Progenitor cell of endocrine pancreas (in vitro differentiated cells): Measurements from ENCODE around the gene TMEM147. TPM values are rescaled to one million over a fixed set of nuclear protein-coding genes. Genes with fewer than 3 reads are reported as not detected.

Experiments
- DNase-seq: peaks from one replicate; pipeline ENCODE4 v3.0.0; 2021; ENCODE audit warnings: low spot score; ENCODE audit not compliant: unreplicated experiment
- H3K27ac Mint-ChIP-seq: 2 replicates; pipeline ENCODE4 v1.8.0; 2021; ENCODE audit warnings: mild to moderate bottlenecking, moderate library complexity, mixed read lengths
- H3K27me3 Mint-ChIP-seq: 2 replicates; pipeline ENCODE4 v1.8.0; 2021; ENCODE audit warnings: mixed read lengths
- H3K36me3 Mint-ChIP-seq: 2 replicates; pipeline ENCODE4 v1.8.0; 2022; ENCODE audit warnings: mixed read lengths; ENCODE audit not compliant: insufficient read depth
- H3K4me1 Mint-ChIP-seq: 2 replicates; pipeline ENCODE4 v1.8.0; 2021; ENCODE audit warnings: low read depth, mixed read lengths
- H3K4me3 Mint-ChIP-seq: 2 replicates; pipeline ENCODE4 v1.8.0; 2021; ENCODE audit warnings: low read depth, mild to moderate bottlenecking, moderate library complexity, mixed read lengths
- H3K9me3 Mint-ChIP-seq: 2 replicates; pipeline ENCODE4 v1.8.0; 2021; ENCODE audit warnings: low read depth, mixed read lengths
- CTCF ChIP-seq: fragments of 200-600 bp; sonication (generic); IDR thresholded peaks from one replicate; pipeline ENCODE4 v1.5.0; 2021; ENCODE audit warnings: antibody characterized with exemption, mild to moderate bottlenecking; ENCODE audit not compliant: unreplicated experiment
- total RNA-seq: library from RNA; stranded (reverse); gene quantifications from 2 replicates; pipeline ENCODE4 v1.2.1, GENCODE V29; 2021

TMEM147 gene
- total RNA-seq, 1 donor from 2014 or later: 95.2 TPM

GRCh38 chr19:35519291-35519690 is 26.1 kb upstream of the TMEM147 start:
- no peak overlapping the region for H3K27ac Mint-ChIP-seq
- H3K27me3 Mint-ChIP-seq: peaks cover 29% of the 10 kb centered on the region
- H3K4me1 Mint-ChIP-seq: peaks cover 4% of the 10 kb centered on the region
- no peaks in the 10 kb centered on the region for H3K36me3 Mint-ChIP-seq
- DNase-seq: no peak
- no peak overlapping the region for H3K4me3 Mint-ChIP-seq
- TF ChIP-seq CTCF: no peak
- H3K9me3 Mint-ChIP-seq: no peaks in the 10 kb centered on the region

DNA sequence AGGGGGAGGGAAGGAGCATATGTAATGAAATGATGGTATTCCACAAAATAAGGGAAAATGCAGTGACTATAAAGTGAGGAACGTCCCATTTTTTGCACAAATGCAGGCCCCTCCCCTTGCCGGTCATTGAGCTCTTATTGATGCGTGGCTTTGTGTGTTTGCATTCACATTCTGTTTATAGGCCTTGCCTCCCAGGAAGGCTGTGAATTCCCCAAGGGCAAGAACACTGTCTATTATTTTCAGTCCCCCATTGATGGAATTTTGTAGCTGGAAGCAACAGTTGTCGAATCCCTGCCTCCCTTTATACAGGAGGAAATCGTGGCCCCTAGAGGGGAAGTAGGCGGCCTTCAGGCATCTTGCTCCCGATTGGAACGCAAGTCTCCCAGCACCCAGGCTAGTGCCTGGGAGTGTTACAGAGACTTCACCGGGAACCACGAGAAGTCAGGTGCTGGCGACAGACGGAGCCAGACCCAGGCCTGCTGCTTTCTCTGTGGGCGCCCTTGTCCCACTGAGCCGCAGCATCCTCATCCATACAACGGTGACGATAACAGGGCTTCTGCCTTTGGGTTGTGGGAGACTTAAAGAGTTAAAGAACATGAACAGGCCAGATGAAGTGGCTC is 24.2 kb upstream of the TMEM147 start:
- H3K36me3 Mint-ChIP-seq: no peaks in the 10 kb centered on the region
- no peak for TF ChIP-seq CTCF
- H3K9me3 Mint-ChIP-seq: no peaks in the 10 kb centered on the region
- H3K27me3 Mint-ChIP-seq: peaks cover 37% of the 10 kb centered on the region
- DNase-seq: no peak
- H3K4me1 Mint-ChIP-seq: peaks cover 5% of the 10 kb centered on the region
- no peak overlapping the region for H3K4me3 Mint-ChIP-seq
- peak overlapping the region; percentile 62 for H3K27ac Mint-ChIP-seq

GRCh38 chr19:35522745-35523327 is 22.6 kb upstream of the TMEM147 start:
- peaks cover 39% of the 10 kb centered on the region for H3K27me3 Mint-ChIP-seq
- TF ChIP-seq CTCF: no peak
- H3K27ac Mint-ChIP-seq: no peak overlapping the region
- no peak overlapping the region for H3K4me3 Mint-ChIP-seq
- H3K4me1 Mint-ChIP-seq: peaks cover 5% of the 10 kb centered on the region
- H3K9me3 Mint-ChIP-seq: no peaks in the 10 kb centered on the region
- DNase-seq: no peak
- H3K36me3 Mint-ChIP-seq: no peaks in the 10 kb centered on the region

GRCh38 chr19:35524181-35524837 is 21.1 kb upstream of the TMEM147 start:
- Mint-ChIP-seq H3K4me1 (peaks cover 5% of the 10 kb centered on the region), H3K27me3 (peaks cover 48% of the 10 kb centered on the region), H3K9me3 (no peaks in the 10 kb centered on the region), H3K27ac (no peak overlapping the region), H3K36me3 (no peaks in the 10 kb centered on the region), H3K4me3 (no peak overlapping the region)
- no peak for DNase-seq
- TF ChIP-seq CTCF: no peak

GRCh38 chr19:35525873-35526272 is 19.6 kb upstream of the TMEM147 start:
- Mint-ChIP-seq H3K36me3 (no peaks in the 10 kb centered on the region), H3K4me1 (peaks cover 5% of the 10 kb centered on the region), H3K4me3 (no peak overlapping the region), H3K27me3 (peaks cover 45% of the 10 kb centered on the region), H3K27ac (no peak overlapping the region), H3K9me3 (no peaks in the 10 kb centered on the region)
- TF ChIP-seq CTCF: no peak
- no peak for DNase-seq
